ENCODE data around the gene TENT5A. TPM values are rescaled to one million over a fixed set of nuclear protein-coding genes. Genes with fewer than 3 reads are reported as not detected.
A peak's percentile ranks its signal among the peaks of the same experiment; 100 is the strongest.

Gene TENT5A
- total RNA-seq, 4 donors from 2014 or later, result 3.9 to 9.9 (median 7.4) TPM

GRCh38 chr6:81758221-81758620, 5.7 kb upstream of the TENT5A start:
- Histone ChIP-seq H3K27me3 (no peaks in the 10 kb centered on the region), H3K36me3 (no peaks in the 10 kb centered on the region), H3K4me1 (peaks cover 0 to 22% (median 8%) of the 10 kb centered on the region in 3 donors), H3K27ac (no peak overlapping the region), H3K4me3 (no peak overlapping the region), H3K9me3 (no peaks in the 10 kb centered on the region)
- intact Hi-C loops (cut with DNase I), result no loop called here
- TF ChIP-seq, protein P1, sequence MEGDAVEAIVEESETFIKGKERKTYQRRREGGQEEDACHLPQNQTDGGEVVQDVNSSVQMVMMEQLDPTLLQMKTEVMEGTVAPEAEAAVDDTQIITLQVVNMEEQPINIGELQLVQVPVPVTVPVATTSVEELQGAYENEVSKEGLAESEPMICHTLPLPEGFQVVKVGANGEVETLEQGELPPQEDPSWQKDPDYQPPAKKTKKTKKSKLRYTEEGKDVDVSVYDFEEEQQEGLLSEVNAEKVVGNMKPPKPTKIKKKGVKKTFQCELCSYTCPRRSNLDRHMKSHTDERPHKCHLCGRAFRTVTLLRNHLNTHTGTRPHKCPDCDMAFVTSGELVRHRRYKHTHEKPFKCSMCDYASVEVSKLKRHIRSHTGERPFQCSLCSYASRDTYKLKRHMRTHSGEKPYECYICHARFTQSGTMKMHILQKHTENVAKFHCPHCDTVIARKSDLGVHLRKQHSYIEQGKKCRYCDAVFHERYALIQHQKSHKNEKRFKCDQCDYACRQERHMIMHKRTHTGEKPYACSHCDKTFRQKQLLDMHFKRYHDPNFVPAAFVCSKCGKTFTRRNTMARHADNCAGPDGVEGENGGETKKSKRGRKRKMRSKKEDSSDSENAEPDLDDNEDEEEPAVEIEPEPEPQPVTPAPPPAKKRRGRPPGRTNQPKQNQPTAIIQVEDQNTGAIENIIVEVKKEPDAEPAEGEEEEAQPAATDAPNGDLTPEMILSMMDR (IDR thresholded peaks at IDR 0.05), result no peak
- TF ChIP-seq POLR2A (IDR thresholded peaks at IDR 0.05), result no peak
- 69 to 79% methylated on average over 4 of the region's 4 CpGs for WGBS, 2 donors
- no peak for DNase-seq

DNA sequence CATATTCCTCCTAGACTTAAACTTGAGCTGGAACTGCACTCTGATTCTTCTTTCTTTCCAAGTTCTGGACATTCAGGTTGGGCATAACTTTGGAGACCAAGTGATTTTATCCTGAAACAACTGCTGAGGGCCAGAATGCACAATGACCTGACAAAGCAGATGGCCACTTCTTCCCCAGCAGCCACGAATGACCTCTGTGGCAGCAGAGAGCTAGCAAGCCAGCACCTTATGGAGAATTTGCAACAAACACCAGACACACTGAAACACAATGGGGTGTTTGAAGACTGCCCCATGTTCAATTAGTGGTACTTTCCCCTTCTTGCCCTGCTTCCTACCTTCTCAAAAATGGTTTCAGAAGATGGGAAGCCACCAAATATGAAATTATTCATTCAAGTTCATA, 4.2 kb upstream of the TENT5A start:
- whole genome bisulfite sequencing, 2 donors, result 67 to 83% methylated on average over 1 of the region's 1 CpG
- no peaks in the 10 kb centered on the region for H3K36me3 ChIP-seq
- intact Hi-C loops (cut with DNase I), result no loop called here
- H3K4me1 ChIP-seq, result peaks cover 0 to 20% (median 4%) of the 10 kb centered on the region in 3 donors
- TF ChIP-seq POLR2A (IDR thresholded peaks at IDR 0.05), result no peak
- TF ChIP-seq, protein P1 (IDR thresholded peaks at IDR 0.05), result no peak
- H3K27me3 ChIP-seq, result no peaks in the 10 kb centered on the region
- no peaks in the 10 kb centered on the region for H3K9me3 ChIP-seq
- no peak for DNase-seq
- no peak overlapping the region for H3K4me3 ChIP-seq
- H3K27ac ChIP-seq, result no peak overlapping the region

GRCh38 chr6:81755551-81755950, 3.1 kb upstream of the TENT5A start:
- WGBS, 2 donors, result 93 to 96% methylated on average over 2 to 3 of the region's 3 CpGs
- H3K4me1 ChIP-seq, result peaks cover 0 to 21% (median 0%) of the 10 kb centered on the region in 3 donors
- no peak for DNase-seq
- no peak overlapping the region for H3K27ac ChIP-seq
- no peak overlapping the region for H3K4me3 ChIP-seq
- no peaks in the 10 kb centered on the region for H3K9me3 ChIP-seq
- no peaks in the 10 kb centered on the region for H3K36me3 ChIP-seq
- H3K27me3 ChIP-seq, result no peaks in the 10 kb centered on the region
- intact Hi-C loops (cut with DNase I), result no loop called here
- TF ChIP-seq, protein P1 (IDR thresholded peaks at IDR 0.05), result no peak
- TF ChIP-seq POLR2A (IDR thresholded peaks at IDR 0.05), result no peak

DNA sequence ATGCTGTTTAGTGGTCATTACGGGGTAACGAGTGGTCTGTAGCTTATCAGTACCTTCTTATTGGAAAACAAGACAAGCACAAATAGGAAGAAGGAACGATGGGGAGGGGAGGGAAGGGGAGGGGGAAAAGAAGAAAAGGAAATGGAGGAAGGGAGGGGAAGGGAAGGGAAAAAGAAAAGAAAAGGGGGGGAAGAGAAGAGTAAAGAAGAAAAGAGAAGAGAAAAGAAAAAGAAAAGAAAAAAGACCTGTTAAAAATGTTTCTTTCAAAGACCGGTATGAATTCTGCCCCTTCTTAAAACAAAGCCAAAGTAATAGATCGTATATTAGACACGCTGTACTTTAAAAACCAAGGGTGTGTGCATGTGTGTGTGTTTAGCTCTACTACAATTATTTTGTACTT, 2.4 kb upstream of the TENT5A start:
- no peak for TF ChIP-seq POLR2A (IDR thresholded peaks at IDR 0.05)
- TF ChIP-seq, protein P1 (IDR thresholded peaks at IDR 0.05), result no peak
- Histone ChIP-seq H3K4me3 (no peak overlapping the region), H3K9me3 (no peaks in the 10 kb centered on the region), H3K27me3 (no peaks in the 10 kb centered on the region), H3K27ac (no peak overlapping the region), H3K4me1 (peaks cover 0 to 28% (median 0%) of the 10 kb centered on the region in 3 donors), H3K36me3 (no peaks in the 10 kb centered on the region)
- intact Hi-C loops (cut with DNase I), result no loop called here
- DNase-seq, result no peak
- WGBS, 2 donors, result 77 to 79% methylated on average over 6 of the region's 6 CpGs

- TF ChIP-seq, protein P1 (IDR thresholded peaks at IDR 0.05), result peak; percentile 31 to 77 (median 66)
- no peak for TF ChIP-seq POLR2A (IDR thresholded peaks at IDR 0.05)
- intact Hi-C loops (cut with DNase I), result no loop called here
- peak overlapping the region; percentile 89 to 99 (median 96) for H3K27ac ChIP-seq
- peak; percentile 19 for DNase-seq
- H3K4me3 ChIP-seq, result peak overlapping the region; percentile 65 to 97 (median 89)
- H3K27me3 ChIP-seq, result no peaks in the 10 kb centered on the region
- no peaks in the 10 kb centered on the region for H3K9me3 ChIP-seq
- peaks cover 0 to 37% (median 0%) of the 10 kb centered on the region in 3 donors for H3K4me1 ChIP-seq
- WGBS, 2 donors, result 39 to 81% methylated on average over 10 to 21 of the region's 43 CpGs
- no peaks in the 10 kb centered on the region for H3K36me3 ChIP-seq
Measured at GRCh38 chr6:81753711-81754577, 1.5 kb upstream of the TENT5A start.

Data from esophagus squamous epithelium (tissue), 5 donors.